Osteocyte (in vitro differentiated cells): ENCODE measurements around the gene MMP28. TPM values are rescaled to one million over a fixed set of nuclear protein-coding genes. Genes with fewer than 3 reads are reported as not detected.

Source experiments
- DNase-seq: peaks from one replicate; pipeline ENCODE4 v3.0.0; 2021; ENCODE audit warnings: mixed read lengths; ENCODE audit not compliant: unreplicated experiment; ENCODE audit errors: extremely low spot score
- H3K27ac Mint-ChIP-seq: one replicate; pipeline ENCODE4 v1.8.0; 2021; ENCODE audit warnings: mild to moderate bottlenecking, mixed read lengths; ENCODE audit not compliant: unreplicated experiment
- H3K27me3 Mint-ChIP-seq: one replicate; pipeline ENCODE4 v1.8.0; 2021; ENCODE audit warnings: mixed read lengths; ENCODE audit not compliant: unreplicated experiment
- H3K36me3 Mint-ChIP-seq: one replicate; pipeline ENCODE4 v1.8.0; 2021; ENCODE audit warnings: mixed read lengths; ENCODE audit not compliant: unreplicated experiment
- H3K4me1 Mint-ChIP-seq: one replicate; pipeline ENCODE4 v1.8.0; 2021; ENCODE audit warnings: mixed read lengths; ENCODE audit not compliant: unreplicated experiment
- H3K4me3 Mint-ChIP-seq: one replicate; pipeline ENCODE4 v1.8.0; 2021; ENCODE audit warnings: mild to moderate bottlenecking, moderate library complexity, mixed read lengths; ENCODE audit not compliant: unreplicated experiment
- H3K9me3 Mint-ChIP-seq: one replicate; pipeline ENCODE4 v1.8.0; 2021; ENCODE audit warnings: mixed read lengths; ENCODE audit not compliant: unreplicated experiment
- CTCF ChIP-seq: fragments of 200-600 bp; sonication (generic); IDR thresholded peaks from 2 replicates; pipeline ENCODE4 v1.5.0; 2021; ENCODE audit warnings: antibody characterized with exemption, mild to moderate bottlenecking, moderate library complexity
- total RNA-seq: library from RNA; stranded (reverse); gene quantifications from 2 replicates; pipeline ENCODE4 v1.2.1, GENCODE V29; 2021

Gene MMP28
- total RNA-seq, 1 donor from 2014 or later = 0.75 TPM

- H3K9me3 Mint-ChIP-seq = no peaks in the 10 kb centered on the region
- H3K4me3 Mint-ChIP-seq = no peak overlapping the region
- DNase-seq = no peak
- H3K4me1 Mint-ChIP-seq = peaks cover 12% of the 10 kb centered on the region
- H3K27me3 Mint-ChIP-seq = peaks cover 41% of the 10 kb centered on the region
- no peaks in the 10 kb centered on the region for H3K36me3 Mint-ChIP-seq
- TF ChIP-seq CTCF = no peak
- no peak overlapping the region for H3K27ac Mint-ChIP-seq
These were observed 50.6 kb downstream of the MMP28 start for GRCh38 chr17:35744830-35745229.

DNA sequence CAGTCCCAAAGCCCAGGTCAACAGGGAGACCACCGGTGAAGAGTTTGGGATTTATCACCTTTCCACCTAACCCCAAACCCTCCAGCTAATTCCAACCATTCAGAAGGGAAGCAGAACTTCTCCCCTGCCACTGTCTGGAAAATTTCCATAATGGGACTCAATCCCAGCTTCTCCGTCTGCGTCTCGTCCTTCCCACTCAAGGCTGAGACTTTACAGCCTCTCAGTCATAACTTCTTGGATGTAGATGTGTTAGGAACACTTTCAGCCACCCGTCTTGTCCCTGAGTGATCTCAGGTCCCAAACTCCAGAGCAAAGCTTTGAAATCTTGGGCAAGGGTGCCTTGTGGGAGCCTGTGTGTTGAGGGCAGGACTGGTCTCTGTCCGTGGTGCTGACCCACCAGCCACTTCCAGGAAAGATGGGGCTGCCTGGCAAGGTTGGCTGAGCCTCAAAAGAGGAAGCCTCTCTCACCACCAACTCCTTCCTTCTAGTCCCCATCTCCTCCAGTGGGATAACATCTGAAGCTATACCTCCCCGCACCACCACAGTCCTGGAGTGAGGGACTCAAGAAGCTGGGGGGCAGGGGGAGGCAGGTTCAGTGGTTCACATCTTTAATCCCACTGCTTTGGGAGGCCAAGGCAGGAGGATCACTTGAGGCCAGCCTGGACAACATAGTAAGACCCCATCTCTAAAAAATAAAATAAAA lies 51.7 kb downstream of the MMP28 start:
- peaks cover 38% of the 10 kb centered on the region for H3K27me3 Mint-ChIP-seq
- H3K36me3 Mint-ChIP-seq = no peaks in the 10 kb centered on the region
- H3K4me1 Mint-ChIP-seq = peaks cover 9% of the 10 kb centered on the region
- H3K27ac Mint-ChIP-seq = no peak overlapping the region
- no peak for TF ChIP-seq CTCF
- H3K9me3 Mint-ChIP-seq = no peaks in the 10 kb centered on the region
- DNase-seq = no peak
- H3K4me3 Mint-ChIP-seq = no peak overlapping the region

DNA sequence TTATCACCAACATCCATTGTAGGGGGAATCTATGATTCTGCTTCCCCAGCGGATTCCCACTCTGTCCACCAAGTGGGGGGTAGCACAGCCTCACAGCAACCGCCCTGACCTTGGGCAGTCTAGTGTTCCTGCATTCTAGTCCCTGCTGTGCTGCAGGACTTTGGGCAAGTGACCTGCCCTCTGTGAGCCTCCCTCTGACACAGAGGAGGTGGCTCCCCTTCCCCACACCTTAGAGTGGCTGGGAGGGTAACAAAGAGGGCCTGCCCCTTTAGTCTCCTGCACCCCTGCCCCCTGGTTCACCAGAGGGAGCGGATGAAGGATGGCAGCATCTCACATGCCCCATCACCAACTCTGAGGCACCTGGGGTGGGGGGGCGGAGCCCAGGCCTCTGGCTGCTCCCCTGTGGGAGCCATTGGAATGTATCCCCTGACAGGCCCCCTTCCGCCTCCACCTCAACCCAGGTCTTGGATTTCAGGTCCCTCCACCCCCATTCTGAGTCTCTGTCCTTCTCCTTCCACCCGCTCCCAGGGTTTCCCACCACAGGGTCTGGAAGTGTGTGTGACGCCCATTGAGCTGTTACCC lies 52.5 kb downstream of the MMP28 start:
- DNase-seq = no peak
- Mint-ChIP-seq H3K27me3 (peaks cover 32% of the 10 kb centered on the region), H3K4me3 (no peak overlapping the region), H3K4me1 (peaks cover 9% of the 10 kb centered on the region), H3K9me3 (no peaks in the 10 kb centered on the region), H3K27ac (no peak overlapping the region), H3K36me3 (no peaks in the 10 kb centered on the region)
- TF ChIP-seq CTCF = no peak

DNA sequence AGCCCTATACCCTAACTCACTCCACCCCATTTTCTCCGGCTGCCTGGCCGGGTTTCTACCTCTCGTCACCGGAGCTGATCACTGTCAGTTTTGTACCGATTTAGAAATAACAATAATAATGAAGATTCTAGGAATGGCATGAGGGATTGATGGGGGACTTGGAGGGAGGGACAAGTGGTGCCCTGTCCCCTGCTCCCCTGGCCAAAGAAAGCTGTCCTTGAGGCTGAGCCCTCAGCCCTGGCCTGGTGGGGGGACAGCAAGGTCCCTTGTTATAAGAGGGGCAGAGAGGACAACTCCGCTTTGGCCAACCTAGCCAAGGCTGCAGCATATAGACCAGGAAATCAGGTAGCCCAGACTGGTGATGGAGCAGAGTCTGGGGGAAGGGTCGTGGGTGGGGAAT lies 52.9 kb downstream of the MMP28 start:
- no peaks in the 10 kb centered on the region for H3K9me3 Mint-ChIP-seq
- no peak for TF ChIP-seq CTCF
- no peak overlapping the region for H3K27ac Mint-ChIP-seq
- H3K27me3 Mint-ChIP-seq = peaks cover 32% of the 10 kb centered on the region
- H3K4me3 Mint-ChIP-seq = no peak overlapping the region
- no peak for DNase-seq
- peaks cover 9% of the 10 kb centered on the region for H3K4me1 Mint-ChIP-seq
- no peaks in the 10 kb centered on the region for H3K36me3 Mint-ChIP-seq

- H3K9me3 Mint-ChIP-seq = no peaks in the 10 kb centered on the region
- H3K4me1 Mint-ChIP-seq = peaks cover 9% of the 10 kb centered on the region
- peaks cover 32% of the 10 kb centered on the region for H3K27me3 Mint-ChIP-seq
- TF ChIP-seq CTCF = no peak
- no peak overlapping the region for H3K27ac Mint-ChIP-seq
- H3K36me3 Mint-ChIP-seq = no peaks in the 10 kb centered on the region
- H3K4me3 Mint-ChIP-seq = no peak overlapping the region
- no peak for DNase-seq
These were observed 54.2 kb downstream of the MMP28 start for GRCh38 chr17:35740997-35741931.
